A673 (cell line): ENCODE data around the gene ACP1. TPM values are rescaled to one million over a fixed set of nuclear protein-coding genes. Genes with fewer than 3 reads are reported as not detected.

ENCODE experiments used
- BruUV-seq: library from RNA; stranded (reverse); fragments of 400-500 nt; replicated peaks from 2 replicates; lab custom pipeline; 2021; lab: Mats Ljungman, UMichigan
- CTCF ChIA-PET: fragments of 300-600 bp; sonication (Branson Sonifier 250); formaldehyde crosslinking; loops from one replicate; lab custom pipeline; 2022; ENCODE audit warnings: antibody characterized with exemption; lab: Charles Lee
- POLR2A ChIA-PET: fragments of 300-600 bp; sonication (Branson Sonifier 250); formaldehyde crosslinking; loops from one replicate; lab custom pipeline; 2022; ENCODE audit warnings: antibody characterized with exemption; ENCODE audit not compliant: low non-redundant PET; lab: Charles Lee
- DNase-seq: peaks from one replicate; pipeline ENCODE4 v3.0.0-alpha.2; 2015; ENCODE audit warnings: low spot score
- H3K27ac ChIP-seq: fragments of 200-600 bp; sonication (generic); 2 replicates; pipeline ENCODE4 v1.5.1; 2016; ENCODE audit warnings: mixed run types, low read depth, mild to moderate bottlenecking, mixed read lengths, antibody characterized with exemption, low read length; ENCODE audit not compliant: poor library complexity, severe bottlenecking
- H3K27me3 ChIP-seq: fragments of 200-600 bp; sonication (generic); replicated peaks from 2 replicates; pipeline ENCODE4 v1.6.1; 2017; ENCODE audit warnings: mixed run types, low read depth, mild to moderate bottlenecking, mixed read lengths, antibody characterized with exemption, low read length; ENCODE audit not compliant: insufficient read depth, poor library complexity
- H3K36me3 ChIP-seq: fragments of 200-600 bp; sonication (generic); 2 replicates; pipeline ENCODE4 v1.6.1; 2016; ENCODE audit warnings: mixed run types, mild to moderate bottlenecking, mixed read lengths, antibody characterized with exemption, low read length; ENCODE audit not compliant: insufficient read depth, poor library complexity, severe bottlenecking
- H3K4me1 ChIP-seq: fragments of 200-600 bp; sonication (generic); 2 replicates; pipeline ENCODE4 v1.6.1; 2017; ENCODE audit warnings: mixed run types, mild to moderate bottlenecking, mixed read lengths, antibody characterized with exemption, low read length; ENCODE audit not compliant: insufficient read depth, poor library complexity, severe bottlenecking
- H3K4me3 ChIP-seq: fragments of 200-600 bp; sonication (generic); 2 replicates; pipeline ENCODE4 v1.5.1; 2016; ENCODE audit warnings: low read depth, mixed run types, mild to moderate bottlenecking, mixed read lengths, low read length; ENCODE audit not compliant: poor library complexity, severe bottlenecking
- H3K9me3 ChIP-seq: fragments of 200-600 bp; sonication (generic); 2 replicates; pipeline ENCODE4 v1.6.1; 2016; ENCODE audit warnings: mixed run types, low read depth, mild to moderate bottlenecking, mixed read lengths, antibody characterized with exemption, low read length; ENCODE audit not compliant: poor library complexity, severe bottlenecking
- CTCF ChIP-seq: fragments of 300-800, 200-600 bp; sonication (generic); conservative IDR thresholded peaks from 2 replicates; pipeline ENCODE4 v1.5.1; 2017; ENCODE audit warnings: low read depth, mild to moderate bottlenecking, antibody characterized with exemption, low read length, moderate library complexity, mixed read lengths
- EZH2 ChIP-seq: fragments of 200-600 bp; sonication (generic); IDR thresholded peaks from 2 replicates; pipeline ENCODE4 v1.6.1; 2017; ENCODE audit warnings: borderline replicate concordance, low read depth, mild to moderate bottlenecking, mixed read lengths, antibody characterized with exemption, low read length; ENCODE audit not compliant: poor library complexity, severe bottlenecking
- intact Hi-C: fragments of 100-400 bp; cut with micrococcal nuclease; formaldehyde crosslinking; loops from one replicate; pipeline ENCODE4 v1.10.0; 2022; ENCODE audit not compliant: unreplicated experiment
- total RNA-seq: library from RNA; stranded (reverse); gene quantifications from 2 replicates; pipeline ENCODE4 v1.2.3, GENCODE V29; 2021

The ACP1 gene
- total RNA-seq, 1 experiment from 2014 or later = 161 TPM

GRCh38 chr2:236993-237539 lies 27.7 kb upstream of the ACP1 start:
- no peak for TF ChIP-seq CTCF
- TF ChIP-seq EZH2 = no peak
- intact Hi-C loops = no loop called here
- Histone ChIP-seq H3K4me1 (no peaks in the 10 kb centered on the region), H3K36me3 (peaks cover 4% of the 10 kb centered on the region), H3K4me3 (no peak overlapping the region), H3K9me3 (no peaks in the 10 kb centered on the region), H3K27me3 (no peaks in the 10 kb centered on the region), H3K27ac (no peak overlapping the region)
- BruUV-seq = no TSS peak
- DNase-seq = no peak
- POLR2A ChIA-PET = no interaction called here
- CTCF ChIA-PET = no interaction called here

GRCh38 chr2:237878-238277 lies 26.9 kb upstream of the ACP1 start:
- POLR2A ChIA-PET = no interaction called here
- Histone ChIP-seq H3K4me1 (no peaks in the 10 kb centered on the region), H3K9me3 (no peaks in the 10 kb centered on the region), H3K27ac (no peak overlapping the region), H3K36me3 (peaks cover 4% of the 10 kb centered on the region), H3K4me3 (no peak overlapping the region), H3K27me3 (no peaks in the 10 kb centered on the region)
- CTCF ChIA-PET = no interaction called here
- intact Hi-C loops = no loop called here
- no peak for DNase-seq
- TF ChIP-seq EZH2 (no peak), CTCF (no peak)
- BruUV-seq = no TSS peak

GRCh38 chr2:238431-238830 lies 26.3 kb upstream of the ACP1 start:
- Histone ChIP-seq H3K27me3 (no peaks in the 10 kb centered on the region), H3K4me1 (no peaks in the 10 kb centered on the region), H3K36me3 (no peaks in the 10 kb centered on the region), H3K9me3 (no peaks in the 10 kb centered on the region), H3K27ac (no peak overlapping the region), H3K4me3 (no peak overlapping the region)
- DNase-seq = no peak
- intact Hi-C loops = no loop called here
- ChIA-PET POLR2A (interaction anchor here (0.8 kb wide), 1 partner anchor 439 kb away, joined by 7 read pairs; the partner anchor contains the start of gene TMEM18), CTCF (no interaction called here)
- TF ChIP-seq EZH2 (no peak), CTCF (no peak)
- no TSS peak for BruUV-seq
